Large intestine (tissue), 3 donors: Measurements from ENCODE around the gene ATG16L2. TPM values are rescaled to one million over a fixed set of nuclear protein-coding genes. Genes with fewer than 3 reads are reported as not detected.
A peak's percentile ranks its signal among the peaks of the same experiment; 100 is the strongest.

Experiments
- DNase-seq, 2 donors: peaks; one replicate each; pipeline versions ENCODE4 v3.0.0 to v3.0.0-alpha.2; 2013
- H3K27ac ChIP-seq: one replicate; pipeline ENCODE4 v1.5.1; 2013; ENCODE audit warnings: low read length
- H3K27me3 ChIP-seq: 2 replicates; pipeline ENCODE4 v1.6.1; 2013; ENCODE audit warnings: low read length; ENCODE audit not compliant: control insufficient read depth, insufficient read depth
- H3K36me3 ChIP-seq: 2 replicates; pipeline ENCODE4 v1.6.1; 2013; ENCODE audit warnings: low read length; ENCODE audit not compliant: control insufficient read depth, insufficient read depth
- H3K4me1 ChIP-seq: one replicate; pipeline ENCODE4 v1.6.1; 2013; ENCODE audit warnings: low read length; ENCODE audit not compliant: control insufficient read depth, insufficient read depth
- H3K4me3 ChIP-seq: one replicate; pipeline ENCODE4 v1.5.1; 2013; ENCODE audit warnings: low read length
- H3K9me3 ChIP-seq: one replicate; pipeline ENCODE4 v1.6.1; 2013; ENCODE audit warnings: mild to moderate bottlenecking, low read depth, low read length, moderate library complexity; ENCODE audit not compliant: control insufficient read depth
- WGBS: methylation state at CpG from one replicate; pipeline ENCODE4 v1.1.5; 2013; ENCODE audit warnings: low lambda C conversion rate; ENCODE audit not compliant: insufficient coverage; 5-methylcytosine and 5-hydroxymethylcytosine counted together
- polyA plus RNA-seq: library from polyadenylated mRNA; unstranded; fragments of 120-200 nt; gene quantifications from one replicate; pipeline ENCODE4 v1.2.1, GENCODE V29; 2013

The ATG16L2 gene
- polyA plus RNA-seq, 1 donor: 47.5 TPM

- H3K27ac ChIP-seq: peak overlapping the region; percentile 28
- WGBS: no CpG with 5 or more reads among the region's 12 CpGs
- no peaks in the 10 kb centered on the region for H3K9me3 ChIP-seq
- no peak overlapping the region for H3K4me3 ChIP-seq
- no peaks in the 10 kb centered on the region for H3K27me3 ChIP-seq
- H3K4me1 ChIP-seq: peaks cover 82% of the 10 kb centered on the region
- no peak for DNase-seq
- peaks cover 75% of the 10 kb centered on the region for H3K36me3 ChIP-seq
Observed at GRCh38 chr11:72772059-72772458, 42.2 kb upstream of the ATG16L2 start.

- H3K36me3 ChIP-seq: peaks cover 73% of the 10 kb centered on the region
- H3K4me1 ChIP-seq: peaks cover 82% of the 10 kb centered on the region
- H3K4me3 ChIP-seq: no peak overlapping the region
- H3K27me3 ChIP-seq: no peaks in the 10 kb centered on the region
- H3K27ac ChIP-seq: peak overlapping the region; percentile 39
- peak in 1 of 2 donors; percentile 60 for DNase-seq
- no CpG with 5 or more reads among the region's 5 CpGs for WGBS
- no peaks in the 10 kb centered on the region for H3K9me3 ChIP-seq
Observed at GRCh38 chr11:72773291-72773690, 40.9 kb upstream of the ATG16L2 start.

GRCh38 chr11:72773696-72774095 is 40.5 kb upstream of the ATG16L2 start:
- Histone ChIP-seq H3K27ac (peak overlapping the region; percentile 39), H3K9me3 (no peaks in the 10 kb centered on the region), H3K36me3 (peaks cover 73% of the 10 kb centered on the region), H3K27me3 (no peaks in the 10 kb centered on the region), H3K4me1 (peaks cover 82% of the 10 kb centered on the region), H3K4me3 (no peak overlapping the region)
- DNase-seq: no peak
- WGBS: no CpG with 5 or more reads among the region's 6 CpGs

- Histone ChIP-seq H3K9me3 (no peaks in the 10 kb centered on the region), H3K27ac (peak overlapping the region; percentile 39), H3K27me3 (no peaks in the 10 kb centered on the region), H3K36me3 (peaks cover 71% of the 10 kb centered on the region), H3K4me3 (no peak overlapping the region), H3K4me1 (peaks cover 81% of the 10 kb centered on the region)
- no CpG with 5 or more reads among the region's 6 CpGs for WGBS
- no peak for DNase-seq
Observed at GRCh38 chr11:72774499-72774898, 39.7 kb upstream of the ATG16L2 start.

GRCh38 chr11:72775288-72776110 is 38.7 kb upstream of the ATG16L2 start:
- WGBS: no CpG with 5 or more reads among the region's 7 CpGs
- H3K27me3 ChIP-seq: no peaks in the 10 kb centered on the region
- H3K9me3 ChIP-seq: no peaks in the 10 kb centered on the region
- peaks cover 81% of the 10 kb centered on the region for H3K4me1 ChIP-seq
- H3K27ac ChIP-seq: peak overlapping the region; percentile 86
- no peak for DNase-seq
- H3K36me3 ChIP-seq: peaks cover 66% of the 10 kb centered on the region
- H3K4me3 ChIP-seq: no peak overlapping the region

GRCh38 chr11:72776117-72776843 is 37.9 kb upstream of the ATG16L2 start:
- peak; percentile 81 to 82 for DNase-seq

GRCh38 chr11:72776844-72777754 is 37.1 kb upstream of the ATG16L2 start:
- no CpG with 5 or more reads among the region's 7 CpGs for WGBS
- no peak overlapping the region for H3K4me3 ChIP-seq
- peak overlapping the region; percentile 86 for H3K27ac ChIP-seq
- peaks cover 50% of the 10 kb centered on the region for H3K36me3 ChIP-seq
- no peaks in the 10 kb centered on the region for H3K9me3 ChIP-seq
- no peaks in the 10 kb centered on the region for H3K27me3 ChIP-seq
- peaks cover 69% of the 10 kb centered on the region for H3K4me1 ChIP-seq
- DNase-seq: peak in 1 of 2 donors; percentile 70

More at GRCh38 chr11:72776117-72776843, 37.9 kb upstream of the ATG16L2 start:
- peaks cover 76% of the 10 kb centered on the region for H3K4me1 ChIP-seq
- H3K9me3 ChIP-seq: no peaks in the 10 kb centered on the region
- peak overlapping the region; percentile 86 for H3K27ac ChIP-seq
- no peak overlapping the region for H3K4me3 ChIP-seq
- no CpG with 5 or more reads among the region's 9 CpGs for WGBS
- no peaks in the 10 kb centered on the region for H3K27me3 ChIP-seq
- H3K36me3 ChIP-seq: peaks cover 58% of the 10 kb centered on the region

- H3K27ac ChIP-seq: peak overlapping the region; percentile 86
- peaks cover 43% of the 10 kb centered on the region for H3K36me3 ChIP-seq
- DNase-seq: peak in 1 of 2 donors; percentile 54
- no peaks in the 10 kb centered on the region for H3K27me3 ChIP-seq
- no peaks in the 10 kb centered on the region for H3K9me3 ChIP-seq
- peaks cover 69% of the 10 kb centered on the region for H3K4me1 ChIP-seq
- H3K4me3 ChIP-seq: no peak overlapping the region
- no CpG with 5 or more reads among the region's 5 CpGs for WGBS
Observed at GRCh38 chr11:72777755-72778278, 36.4 kb upstream of the ATG16L2 start.

GRCh38 chr11:72778535-72779494 is 35.4 kb upstream of the ATG16L2 start:
- Histone ChIP-seq H3K4me1 (peaks cover 69% of the 10 kb centered on the region), H3K27me3 (no peaks in the 10 kb centered on the region), H3K27ac (peak overlapping the region; percentile 86), H3K9me3 (no peaks in the 10 kb centered on the region), H3K36me3 (peaks cover 34% of the 10 kb centered on the region), H3K4me3 (peak overlapping the region; percentile 82)
- peak; percentile 70 to 84 for DNase-seq
- 0% methylated on average over 1 of the region's 7 CpGs for WGBS
